Vagina (tissue), 2 donors: Measurements from ENCODE around the gene ANAPC5. TPM values are rescaled to one million over a fixed set of nuclear protein-coding genes. Genes with fewer than 3 reads are reported as not detected.

Source experiments
- DNase-seq, 2 donors: peaks; one replicate each; pipeline ENCODE4 v3.0.0-alpha.2; 2017; ENCODE audit errors: extremely low spot score in 2 of 2
- H3K27ac ChIP-seq: fragments of 200-600 bp; sonication (generic); one replicate; pipeline ENCODE4 v1.5.1; 2019
- H3K27me3 ChIP-seq: fragments of 200-600 bp; sonication (generic); one replicate; pipeline ENCODE4 v1.5.1; 2019
- H3K36me3 ChIP-seq, 2 donors: fragments of 200-600 bp; sonication (generic); one replicate each; pipeline ENCODE4 v1.5.1; 2017 to 2019
- H3K4me1 ChIP-seq: fragments of 200-600 bp; sonication (generic); one replicate; pipeline ENCODE4 v1.5.1; 2019
- H3K4me3 ChIP-seq, 2 donors: fragments of 200-600 bp; sonication (generic); 1 replicate in 1 of 2; 2 replicates in 1 of 2; pipeline ENCODE4 v1.5.1; 2016 to 2019
- H3K9me3 ChIP-seq: fragments of 200-600 bp; sonication (generic); one replicate; pipeline ENCODE4 v1.5.1; 2019
- CTCF ChIP-seq, 3 experiments: fragments of 450-650 bp in 2 of 3; fragments of 200-600 bp in 1 of 3; sonication (generic) in 1 of 3; IDR thresholded peaks; one replicate each; pipeline ENCODE4 v1.5.1; 2017 to 2019; ENCODE audit warnings: antibody characterized with exemption in 3 of 3, mild to moderate bottlenecking in 2 of 3, moderate library complexity in 2 of 3
- POLR2A ChIP-seq, 2 donors: fragments of 450-650 bp; IDR thresholded peaks; one replicate each; pipeline ENCODE4 v1.6.1; 2017; ENCODE audit warnings: antibody characterized with exemption in 2 of 2, mild to moderate bottlenecking in 2 of 2, moderate library complexity in 2 of 2
- POLR2AphosphoS5 ChIP-seq, 2 donors: sonication (generic); formaldehyde crosslinking; IDR thresholded peaks; one replicate each; pipeline ENCODE4 v1.9.0; 2017; ENCODE audit warnings: antibody characterized with exemption in 2 of 2, mild to moderate bottlenecking in 2 of 2, low read depth in 1 of 2; ENCODE audit not compliant: insufficient read depth in 1 of 2
- intact Hi-C: fragments of 100-400 bp; cut with DNase I; formaldehyde crosslinking; loops from one replicate; pipeline ENCODE4 v1.15.1; 2023
- total RNA-seq: library from RNA; depleted of rRNA; stranded (reverse); fragments of >200 nt; gene quantifications from one replicate; pipeline ENCODE4 v1.2.3, GENCODE V29; 2016

ANAPC5 gene
- total RNA-seq, 1 donor from 2014 or later = 143 TPM

GRCh38 chr12:121398355-121398754 lies 46.1 kb upstream of the ANAPC5 start:
- no peak overlapping the region for H3K4me3 ChIP-seq
- H3K9me3 ChIP-seq = no peaks in the 10 kb centered on the region
- H3K27ac ChIP-seq = no peak overlapping the region
- no peak for DNase-seq
- TF ChIP-seq POLR2AphosphoS5 (IDR thresholded peaks at IDR 0.05; ENCODE audit: insufficient read depth in 1 of 2, low read depth in 1 of 2) (no peak), POLR2A (IDR thresholded peaks at IDR 0.05) (no peak), CTCF (IDR thresholded peaks at IDR 0.05) (no peak)
- H3K36me3 ChIP-seq = no peaks in the 10 kb centered on the region
- H3K27me3 ChIP-seq = no peaks in the 10 kb centered on the region
- peaks cover 19% of the 10 kb centered on the region for H3K4me1 ChIP-seq
- intact Hi-C loops = no loop called here

- Histone ChIP-seq H3K27me3 (no peaks in the 10 kb centered on the region), H3K4me3 (no peak overlapping the region), H3K4me1 (peaks cover 19% of the 10 kb centered on the region), H3K27ac (no peak overlapping the region), H3K9me3 (no peaks in the 10 kb centered on the region), H3K36me3 (no peaks in the 10 kb centered on the region)
- intact Hi-C loops = no loop called here
- DNase-seq = no peak
- TF ChIP-seq CTCF (IDR thresholded peaks at IDR 0.05) (no peak), POLR2A (IDR thresholded peaks at IDR 0.05) (no peak), POLR2AphosphoS5 (IDR thresholded peaks at IDR 0.05; ENCODE audit: insufficient read depth in 1 of 2, low read depth in 1 of 2) (no peak)
Observed at GRCh38 chr12:121397521-121397920, 45.3 kb upstream of the ANAPC5 start.

- H3K36me3 ChIP-seq = no peaks in the 10 kb centered on the region
- no peaks in the 10 kb centered on the region for H3K9me3 ChIP-seq
- TF ChIP-seq POLR2A (IDR thresholded peaks at IDR 0.05) = no peak
- no peak for TF ChIP-seq POLR2AphosphoS5 (IDR thresholded peaks at IDR 0.05; ENCODE audit: insufficient read depth in 1 of 2, low read depth in 1 of 2)
- TF ChIP-seq CTCF (IDR thresholded peaks at IDR 0.05) = no peak
- no peak overlapping the region for H3K27ac ChIP-seq
- DNase-seq = no peak
- H3K27me3 ChIP-seq = no peaks in the 10 kb centered on the region
- intact Hi-C loops = no loop called here
- H3K4me3 ChIP-seq = peak overlapping the region in 1 of 2 donors; percentile 37
- no peaks in the 10 kb centered on the region for H3K4me1 ChIP-seq
Observed at GRCh38 chr12:121392325-121392716, 40.1 kb upstream of the ANAPC5 start.

- intact Hi-C loops = no loop called here
- Histone ChIP-seq H3K4me1 (no peaks in the 10 kb centered on the region), H3K36me3 (no peaks in the 10 kb centered on the region), H3K4me3 (peak overlapping the region; percentile 25 to 37), H3K27ac (peak overlapping the region; percentile 41), H3K9me3 (no peaks in the 10 kb centered on the region), H3K27me3 (no peaks in the 10 kb centered on the region)
- TF ChIP-seq CTCF (IDR thresholded peaks at IDR 0.05) = no peak
- no peak for TF ChIP-seq POLR2AphosphoS5 (IDR thresholded peaks at IDR 0.05; ENCODE audit: insufficient read depth in 1 of 2, low read depth in 1 of 2)
- TF ChIP-seq POLR2A (IDR thresholded peaks at IDR 0.05) = no peak
- no peak for DNase-seq
Observed at GRCh38 chr12:121391619-121392324, 39.6 kb upstream of the ANAPC5 start.

- Histone ChIP-seq H3K4me1 (no peaks in the 10 kb centered on the region), H3K27ac (no peak overlapping the region), H3K36me3 (no peaks in the 10 kb centered on the region), H3K27me3 (no peaks in the 10 kb centered on the region), H3K9me3 (no peaks in the 10 kb centered on the region), H3K4me3 (no peak overlapping the region)
- TF ChIP-seq POLR2A (IDR thresholded peaks at IDR 0.05) (no peak), POLR2AphosphoS5 (IDR thresholded peaks at IDR 0.05; ENCODE audit: insufficient read depth in 1 of 2, low read depth in 1 of 2) (no peak), CTCF (IDR thresholded peaks at IDR 0.05) (no peak)
- intact Hi-C loops = no loop called here
- DNase-seq = no peak
Observed at GRCh38 chr12:121390856-121391255, 38.6 kb upstream of the ANAPC5 start.
